ENCODE data around the gene ATP2C1. TPM values are rescaled to one million over a fixed set of nuclear protein-coding genes. Genes with fewer than 3 reads are reported as not detected.

ATP2C1 gene
- total and polyA plus RNA-seq, 2 donors (not counting 1 experiment from before 2014, with no cell fraction given): 23.9 to 59.2 TPM

- H3K27ac ChIP-seq (ENCODE audit: low read length in 2 of 2): no peak overlapping the region
- H3K9me3 Mint-ChIP-seq (ENCODE audit: insufficient read depth): no peaks in the 10 kb centered on the region
- no peak overlapping the region for H3K4me3 ChIP-seq (ENCODE audit: control extremely low read depth in 1 of 5, extremely low read depth in 1 of 5, insufficient read depth in 1 of 5, low read depth in 2 of 5, low read length in 4 of 5)
- H3K79me2 ChIP-seq (ENCODE audit: control insufficient read depth, insufficient read depth, low read length): peaks cover 22% of the 10 kb centered on the region
- no peaks in the 10 kb centered on the region for H3K27me3 Mint-ChIP-seq
- no peaks in the 10 kb centered on the region for H3K9me3 ChIP-seq (ENCODE audit: control extremely low read depth in 1 of 3, control insufficient read depth in 2 of 3, insufficient read depth in 1 of 3, low read length in 2 of 3)
- ATAC-seq (ENCODE audit: low read depth): no peak
- H3K9ac ChIP-seq (ENCODE audit: low read length): no peak overlapping the region
- H3K36me3 ChIP-seq (replicated peaks in 1 of 2; ENCODE audit: control extremely low read depth in 1 of 2, control insufficient read depth in 1 of 2, extremely low read depth in 1 of 2, insufficient read depth in 2 of 2, low read length in 1 of 2): peaks cover 3 to 11% of the 10 kb centered on the region in 2 experiments
- CTCF ChIA-PET: no interaction called here
- POLR2A ChIA-PET: no interaction called here
- no peaks in the 10 kb centered on the region for H3K27me3 ChIP-seq (replicated peaks in 1 of 4; ENCODE audit: control extremely low read depth in 1 of 4, control insufficient read depth in 3 of 4, insufficient read depth in 4 of 4, low read length in 3 of 4)
- peaks cover 17% of the 10 kb centered on the region in 2 donors for H3K4me1 ChIP-seq (ENCODE audit: control insufficient read depth in 2 of 2, insufficient read depth in 2 of 2, low read length in 2 of 2)
- no peak overlapping the region for H2AFZ ChIP-seq (ENCODE audit: insufficient read depth, low read depth, low read length, poor library complexity, severe bottlenecking)
- TF ChIP-seq EZH2 (IDR thresholded peaks at IDR 0.05; ENCODE audit: borderline replicate concordance, insufficient read depth, low read depth, low read length, poor library complexity, severe bottlenecking) (no peak), CTCF (IDR thresholded peaks at IDR 0.05) (no peak)
- peaks cover 32% of the 10 kb centered on the region for H3K4me1 Mint-ChIP-seq
- peaks cover 31% of the 10 kb centered on the region for H4K20me1 ChIP-seq (ENCODE audit: control insufficient read depth, insufficient read depth, low read length, poor library complexity, severe bottlenecking)
- whole genome bisulfite sequencing (ENCODE audit: insufficient coverage): 78% methylated on average over 3 of the region's 3 CpGs
- H3K4me3 Mint-ChIP-seq: no peak overlapping the region
- no peak overlapping the region for H3K4me2 ChIP-seq (replicated peaks; ENCODE audit: low read depth, low read length, poor library complexity, severe bottlenecking)
- DNase-seq: no peak
- H3K27ac Mint-ChIP-seq: no peak overlapping the region
- intact Hi-C loops (cut with micrococcal nuclease): loop anchor here (5.0 kb wide), 1 partner anchor 38 kb away; the partner anchor contains the start of gene ATP2C1
Measured at GRCh38 chr3:130929804-130930203, 35.9 kb downstream of the ATP2C1 start.

- Mint-ChIP-seq H3K4me3 (no peak overlapping the region), H3K4me1 (peaks cover 5% of the 10 kb centered on the region), H3K9me3 (ENCODE audit: insufficient read depth) (no peaks in the 10 kb centered on the region), H3K27ac (no peak overlapping the region), H3K27me3 (no peaks in the 10 kb centered on the region)
- H3K9me3 ChIP-seq (ENCODE audit: control extremely low read depth in 1 of 3, control insufficient read depth in 2 of 3, insufficient read depth in 1 of 3, low read length in 2 of 3): no peaks in the 10 kb centered on the region
- H3K79me2 ChIP-seq (ENCODE audit: control insufficient read depth, insufficient read depth, low read length): peaks cover under 1% of the 10 kb centered on the region
- H3K4me2 ChIP-seq (replicated peaks; ENCODE audit: low read depth, low read length, poor library complexity, severe bottlenecking): no peak overlapping the region
- no peaks in the 10 kb centered on the region for H3K4me1 ChIP-seq (ENCODE audit: control insufficient read depth in 2 of 2, insufficient read depth in 2 of 2, low read length in 2 of 2)
- DNase-seq (no peak), ATAC-seq (ENCODE audit: low read depth) (no peak)
- ChIA-PET CTCF (interaction anchor here (1.2 kb wide), 1 partner anchor 40 kb away, joined by 3 read pairs; no protein-coding TSS in a partner anchor), POLR2A (no interaction called here)
- no peak overlapping the region for H3K9ac ChIP-seq (ENCODE audit: low read length)
- no peak overlapping the region for H3K4me3 ChIP-seq (ENCODE audit: control extremely low read depth in 1 of 5, extremely low read depth in 1 of 5, insufficient read depth in 1 of 5, low read depth in 2 of 5, low read length in 4 of 5)
- peaks cover 2% of the 10 kb centered on the region for H4K20me1 ChIP-seq (ENCODE audit: control insufficient read depth, insufficient read depth, low read length, poor library complexity, severe bottlenecking)
- no peak overlapping the region for H2AFZ ChIP-seq (ENCODE audit: insufficient read depth, low read depth, low read length, poor library complexity, severe bottlenecking)
- TF ChIP-seq CTCF (IDR thresholded peaks at IDR 0.05) (no peak), EZH2 (IDR thresholded peaks at IDR 0.05; ENCODE audit: borderline replicate concordance, insufficient read depth, low read depth, low read length, poor library complexity, severe bottlenecking) (no peak)
- H3K27me3 ChIP-seq (replicated peaks in 1 of 4; ENCODE audit: control extremely low read depth in 1 of 4, control insufficient read depth in 3 of 4, insufficient read depth in 4 of 4, low read length in 3 of 4): no peaks in the 10 kb centered on the region
- intact Hi-C loops (cut with micrococcal nuclease): no loop called here
- H3K27ac ChIP-seq (ENCODE audit: low read length in 2 of 2): no peak overlapping the region
- peaks cover 3 to 11% of the 10 kb centered on the region in 2 experiments for H3K36me3 ChIP-seq (replicated peaks in 1 of 2; ENCODE audit: control extremely low read depth in 1 of 2, control insufficient read depth in 1 of 2, extremely low read depth in 1 of 2, insufficient read depth in 2 of 2, low read length in 1 of 2)
- no CpG with 5 or more reads among the region's 2 CpGs for WGBS (ENCODE audit: insufficient coverage)
Measured at GRCh38 chr3:130932979-130933378, 39.1 kb downstream of the ATP2C1 start.

All from B cell (primary cell).